Spleen (tissue), 7 donors: Measurements from ENCODE around the gene ADRA2B.

Source experiments
- POLR2A ChIP-seq, 3 donors: fragments of 450-650 bp; IDR thresholded peaks; one replicate each; pipeline ENCODE4 v1.5.1; 2017; ENCODE audit warnings: antibody characterized with exemption in 3 of 3, mild to moderate bottlenecking in 1 of 3
- POLR2AphosphoS5 ChIP-seq, 3 donors: sonication (generic); formaldehyde crosslinking; IDR thresholded peaks; one replicate each; pipeline ENCODE4 v1.5.1; 2017; ENCODE audit warnings: antibody characterized with exemption in 3 of 3
- TF ChIP-seq, protein P1 (sequence below), 11 experiments: fragments of 200-600 bp in 7 of 11; fragments of 450-650 bp in 4 of 11; sonication (generic) in 4 of 11; IDR thresholded peaks in 8 of 11; conservative IDR thresholded peaks in 3 of 11; 1 replicate in 7 of 11; 2 replicates in 4 of 11; pipeline versions ENCODE4 v1.4.0 to v1.8.0; 2016 to 2021; ENCODE audit warnings: antibody characterized with exemption in 11 of 11, inconsistent platforms in 4 of 11, mild to moderate bottlenecking in 1 of 11
- donor health status: DM: no; HTN: no; CAD: no; lungs with moderate emphysema.
- donor health status: DM: no; HTN: no; CAD: no.
- donor health status: DM: no; HTN: no; CAD: no.

DNA sequence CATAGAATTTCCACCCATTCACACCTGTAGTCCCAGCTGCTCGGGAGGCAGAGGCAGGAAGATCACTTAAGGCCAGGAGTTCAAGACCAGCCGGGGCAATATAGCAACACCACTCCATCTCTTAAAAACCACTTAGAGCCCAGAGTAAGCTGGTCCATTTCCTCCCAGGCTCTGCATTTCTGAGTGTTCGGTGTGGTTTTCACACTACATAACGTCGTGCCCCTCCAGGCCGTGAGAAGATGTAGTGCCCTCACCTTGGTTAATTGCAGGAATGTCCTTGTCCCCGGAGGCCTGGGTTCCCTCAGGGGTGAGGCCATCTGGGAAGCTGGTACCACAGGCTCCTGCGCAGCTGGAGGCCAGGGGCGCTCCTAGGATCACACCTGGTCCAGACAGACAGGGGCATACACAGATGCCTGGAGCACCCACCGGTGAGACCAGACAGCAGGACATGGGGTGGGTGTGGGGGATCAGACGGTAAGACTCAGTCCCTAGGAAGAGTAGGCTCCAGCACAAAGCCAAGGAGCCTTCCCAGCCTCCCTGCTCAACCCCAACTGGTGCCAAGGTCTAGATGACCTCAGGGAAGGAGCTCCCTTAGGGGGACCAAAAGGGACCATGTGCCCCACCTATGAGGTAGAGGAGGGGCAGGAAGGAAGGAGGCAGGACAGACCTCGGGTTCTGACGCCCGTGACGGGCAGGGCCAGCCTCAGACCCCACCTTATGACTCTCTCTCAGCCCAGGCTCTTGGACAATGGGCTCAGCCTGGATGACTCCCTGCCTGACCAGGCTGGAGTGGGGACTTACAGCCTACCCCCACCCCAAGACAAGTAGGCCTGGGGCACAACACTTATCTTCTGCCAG lies 21.2 kb upstream of the ADRA2B start:
- TF ChIP-seq, protein P1, sequence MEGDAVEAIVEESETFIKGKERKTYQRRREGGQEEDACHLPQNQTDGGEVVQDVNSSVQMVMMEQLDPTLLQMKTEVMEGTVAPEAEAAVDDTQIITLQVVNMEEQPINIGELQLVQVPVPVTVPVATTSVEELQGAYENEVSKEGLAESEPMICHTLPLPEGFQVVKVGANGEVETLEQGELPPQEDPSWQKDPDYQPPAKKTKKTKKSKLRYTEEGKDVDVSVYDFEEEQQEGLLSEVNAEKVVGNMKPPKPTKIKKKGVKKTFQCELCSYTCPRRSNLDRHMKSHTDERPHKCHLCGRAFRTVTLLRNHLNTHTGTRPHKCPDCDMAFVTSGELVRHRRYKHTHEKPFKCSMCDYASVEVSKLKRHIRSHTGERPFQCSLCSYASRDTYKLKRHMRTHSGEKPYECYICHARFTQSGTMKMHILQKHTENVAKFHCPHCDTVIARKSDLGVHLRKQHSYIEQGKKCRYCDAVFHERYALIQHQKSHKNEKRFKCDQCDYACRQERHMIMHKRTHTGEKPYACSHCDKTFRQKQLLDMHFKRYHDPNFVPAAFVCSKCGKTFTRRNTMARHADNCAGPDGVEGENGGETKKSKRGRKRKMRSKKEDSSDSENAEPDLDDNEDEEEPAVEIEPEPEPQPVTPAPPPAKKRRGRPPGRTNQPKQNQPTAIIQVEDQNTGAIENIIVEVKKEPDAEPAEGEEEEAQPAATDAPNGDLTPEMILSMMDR (IDR thresholded peaks at IDR 0.05 in 8 of 11, conservative IDR thresholded peaks at IDR 0.05 in 3 of 11): no peak
- TF ChIP-seq POLR2AphosphoS5 (IDR thresholded peaks at IDR 0.05) (peak; percentile 26 to 43 (median 29)), POLR2A (IDR thresholded peaks at IDR 0.05) (no peak)
